Left hindlimb (tissue), 1 donor: ENCODE results near the gene NLGN1.
"Not testable (repeated sequence)": the region's sequence is repeated elsewhere in the genome, so short reads cannot be mapped to it uniquely, and the experiment has no call there.

Experiments
- DNase-seq: peaks from one replicate; pipeline ENCODE4 v3.0.0-alpha.2; 2018

NLGN1 gene

GRCh38 chr3:174197416-174197815 lies 799.9 kb downstream of the NLGN1 start:
- DNase-seq = no peak

- no peak for DNase-seq
Measured at GRCh38 chr3:174198199-174198598, 800.7 kb downstream of the NLGN1 start.

- DNase-seq = no peak
Measured at GRCh38 chr3:174199696-174200095, 802.2 kb downstream of the NLGN1 start.

- no peak for DNase-seq
Measured at GRCh38 chr3:174202116-174202515, 804.6 kb downstream of the NLGN1 start.

- DNase-seq = no peak
Measured at GRCh38 chr3:174202561-174202960, 805.0 kb downstream of the NLGN1 start.

GRCh38 chr3:174204765-174205164 lies 807.2 kb downstream of the NLGN1 start:
- DNase-seq = no peak

GRCh38 chr3:174206607-174207192 lies 809.2 kb downstream of the NLGN1 start:
- DNase-seq = no peak

GRCh38 chr3:174208161-174208560 lies 810.6 kb downstream of the NLGN1 start:
- DNase-seq = no peak

GRCh38 chr3:174211896-174212295 lies 814.4 kb downstream of the NLGN1 start:
- DNase-seq = not testable (repeated sequence)

- no peak for DNase-seq
Measured at GRCh38 chr3:174215456-174215855, 817.9 kb downstream of the NLGN1 start.

GRCh38 chr3:174216019-174216418 lies 818.5 kb downstream of the NLGN1 start:
- DNase-seq = no peak

GRCh38 chr3:174216946-174217718 lies 819.6 kb downstream of the NLGN1 start:
- DNase-seq = no peak

GRCh38 chr3:174218016-174218415 lies 820.5 kb downstream of the NLGN1 start:
- no peak for DNase-seq

- DNase-seq = no peak
Measured at GRCh38 chr3:174219738-174220137, 822.2 kb downstream of the NLGN1 start.

GRCh38 chr3:174220775-174221554 lies 823.4 kb downstream of the NLGN1 start:
- DNase-seq = no peak

- DNase-seq = no peak
Measured at GRCh38 chr3:174223042-174223441, 825.5 kb downstream of the NLGN1 start.

GRCh38 chr3:174223626-174224025 lies 826.1 kb downstream of the NLGN1 start:
- DNase-seq = no peak

GRCh38 chr3:174229916-174230315 lies 832.4 kb downstream of the NLGN1 start:
- DNase-seq = no peak

- not testable (repeated sequence) for DNase-seq
Measured at GRCh38 chr3:174232028-174232657, 834.6 kb downstream of the NLGN1 start.

- DNase-seq = no peak
Measured at GRCh38 chr3:174232658-174233429, 835.3 kb downstream of the NLGN1 start.

GRCh38 chr3:174233511-174233910 lies 836.0 kb downstream of the NLGN1 start:
- DNase-seq = no peak

- DNase-seq = no peak
Measured at GRCh38 chr3:174242311-174243041, 844.9 kb downstream of the NLGN1 start.
